NB4 (cell line): ENCODE results near the gene BCAS3.

Source experiments
- DNase-seq: peaks from one replicate; pipeline ENCODE4 v3.0.0; 2010; ENCODE audit warnings: low read depth
- H3K4me3 ChIP-seq: one replicate; pipeline ENCODE4 v1.5.1; 2011; ENCODE audit warnings: mild to moderate bottlenecking, low read depth, low read length, moderate library complexity
- CTCF ChIP-seq: IDR thresholded peaks from one replicate; pipeline ENCODE4 v1.5.1; 2012; ENCODE audit warnings: low read depth, low read length
- MAX ChIP-seq: IDR thresholded peaks from 2 replicates; pipeline ENCODE4 v1.6.1; 2011; ENCODE audit warnings: low read depth, low read length
- MYC ChIP-seq: IDR thresholded peaks from 2 replicates; pipeline ENCODE4 v1.6.1; 2011; ENCODE audit warnings: low read depth, low read length
- POLR2A ChIP-seq: IDR thresholded peaks from 2 replicates; pipeline ENCODE4 v1.6.1; 2011; ENCODE audit warnings: mild to moderate bottlenecking; ENCODE audit not compliant: insufficient read length; ENCODE audit errors: extremely low read depth

The BCAS3 gene

GRCh38 chr17:61372436-61372835, 694.8 kb downstream of the BCAS3 start:
- TF ChIP-seq MAX (no peak), MYC (no peak), POLR2A (no peak), CTCF (no peak)
- no peak for DNase-seq
- H3K4me3 ChIP-seq: no peak overlapping the region

- TF ChIP-seq POLR2A (no peak), MAX (no peak), MYC (no peak), CTCF (no peak)
- DNase-seq: no peak
- H3K4me3 ChIP-seq: no peak overlapping the region
Measured at GRCh38 chr17:61376931-61377838, 699.5 kb downstream of the BCAS3 start.

- no peak for TF ChIP-seq POLR2A
- no peak for TF ChIP-seq CTCF
- no peak for TF ChIP-seq MAX
- TF ChIP-seq MYC: no peak
Measured at GRCh38 chr17:61378658-61379456, 701.2 kb downstream of the BCAS3 start.

GRCh38 chr17:61379457-61380216, 702.0 kb downstream of the BCAS3 start:
- no peak for TF ChIP-seq MYC
- no peak for TF ChIP-seq POLR2A
- DNase-seq: no peak
- no peak overlapping the region for H3K4me3 ChIP-seq

More at GRCh38 chr17:61378658-61379456, 701.2 kb downstream of the BCAS3 start:
- H3K4me3 ChIP-seq: no peak overlapping the region
- no peak for DNase-seq

GRCh38 chr17:61380217-61380835, 702.7 kb downstream of the BCAS3 start:
- no peak for DNase-seq
- no peak overlapping the region for H3K4me3 ChIP-seq
- no peak for TF ChIP-seq CTCF
- TF ChIP-seq MYC: no peak
- no peak for TF ChIP-seq POLR2A
- TF ChIP-seq MAX: no peak
